Gastroesophageal sphincter (tissue), 3 donors: ENCODE results near the gene BABAM2.

Source experiments
- CTCF ChIP-seq, 4 experiments: fragments of 200-600 bp in 2 of 4; fragments of 450-650 bp in 2 of 4; sonication (generic) in 1 of 4; IDR thresholded peaks; one replicate each; pipeline ENCODE4 v1.5.1; 2017 to 2019; ENCODE audit warnings: antibody characterized with exemption in 4 of 4, mild to moderate bottlenecking in 2 of 4, moderate library complexity in 2 of 4
- EP300 ChIP-seq: sonication (generic); formaldehyde crosslinking; IDR thresholded peaks from one replicate; pipeline ENCODE4 v1.6.1; 2017; ENCODE audit warnings: antibody characterized with exemption, mild to moderate bottlenecking

- no peak for TF ChIP-seq EP300
- no peak for TF ChIP-seq CTCF (IDR thresholded peaks at IDR 0.05)
Observed at GRCh38 chr2:28366149-28366495, 475.6 kb downstream of the BABAM2 start.
